Measurements from ENCODE around the gene GRID2.

GRID2 gene

DNA sequence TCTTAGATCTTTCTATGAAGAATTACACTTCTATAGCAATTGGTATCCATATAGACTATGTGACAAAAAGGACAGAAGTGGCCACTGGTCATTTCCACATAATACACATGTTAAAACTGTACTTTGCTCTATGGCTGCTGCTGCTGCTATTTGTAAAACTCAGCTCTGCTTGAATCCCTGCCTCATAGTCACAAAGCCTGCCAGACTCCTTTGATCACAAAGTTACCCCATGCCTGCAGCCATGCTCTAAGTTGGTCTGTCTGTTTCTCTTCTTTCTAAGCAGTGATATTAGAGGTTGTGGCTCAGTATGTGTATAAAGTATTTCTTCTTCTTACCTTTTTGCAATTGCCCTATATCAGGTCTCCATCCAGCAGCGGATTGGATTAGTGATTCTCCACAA, 210.9 kb downstream of the GRID2 start:
- no peak for DNase-seq (ENCODE audit: extremely low spot score, insufficient read length, low read depth)
- no peak for FAIRE-seq

DNA sequence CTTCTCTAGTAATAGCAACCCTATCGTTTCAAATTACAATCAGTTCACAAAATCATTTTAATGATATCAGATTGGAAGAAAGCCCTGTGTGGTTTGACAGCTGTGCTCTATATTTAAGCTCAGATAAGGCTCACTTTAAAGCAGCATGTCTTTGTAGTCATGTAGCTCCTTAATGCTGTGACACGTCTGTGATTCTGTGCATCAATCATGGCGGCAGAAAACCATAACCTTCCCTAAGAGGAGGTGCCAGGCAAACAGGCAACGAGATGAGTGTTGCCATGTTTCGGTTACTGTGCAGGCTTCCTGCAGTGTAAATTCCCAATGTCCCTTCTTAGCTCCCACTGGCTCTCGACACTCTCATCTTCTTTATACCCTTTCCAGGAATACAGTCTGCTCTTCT, 212.7 kb downstream of the GRID2 start:
- FAIRE-seq = no peak

DNA sequence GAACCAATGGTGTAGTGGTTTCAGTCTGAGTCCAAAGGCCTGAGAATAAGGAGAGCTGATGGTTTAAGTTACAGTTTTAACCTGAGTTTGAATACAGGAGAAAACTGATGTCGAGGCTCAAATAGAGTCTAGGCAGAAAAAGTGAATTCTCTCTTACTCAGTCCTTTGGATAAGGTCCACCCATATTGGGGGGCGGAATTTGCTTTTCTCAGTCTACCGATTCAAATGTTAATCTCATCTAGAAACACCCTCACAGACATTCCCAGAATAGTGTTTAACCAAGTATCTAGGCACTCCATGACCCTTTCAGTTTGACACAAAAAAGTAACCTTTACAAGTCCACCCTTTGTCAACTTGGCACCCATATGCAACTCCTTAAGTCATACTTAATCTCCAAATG, 216.0 kb downstream of the GRID2 start:
- DNase-seq (ENCODE audit: extremely low spot score, insufficient read length, low read depth) = no peak
- FAIRE-seq = no peak

More for the DNA sequence above, 212.7 kb downstream of the GRID2 start:
- DNase-seq (ENCODE audit: extremely low spot score, insufficient read length, low read depth) = no peak

DNA sequence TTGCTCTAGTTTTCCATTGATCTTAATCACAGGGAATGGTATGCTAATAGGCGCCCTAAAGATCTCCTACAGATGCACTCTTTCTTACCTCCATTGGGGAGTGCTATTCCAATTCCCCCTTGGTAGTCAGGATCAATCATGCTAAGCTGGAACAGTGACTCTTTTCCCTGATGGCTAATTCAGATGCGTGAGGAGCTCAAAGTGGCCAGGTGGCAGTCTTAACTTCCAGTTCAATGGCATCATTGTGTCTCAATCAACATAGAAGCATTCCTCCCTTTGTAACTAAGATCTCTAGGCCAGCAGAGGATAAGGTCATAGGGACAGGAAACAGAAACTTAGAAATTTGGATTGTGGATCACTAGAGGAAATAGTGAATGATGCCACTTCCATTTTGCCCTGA, 216.8 kb downstream of the GRID2 start:
- FAIRE-seq = no peak

DNA sequence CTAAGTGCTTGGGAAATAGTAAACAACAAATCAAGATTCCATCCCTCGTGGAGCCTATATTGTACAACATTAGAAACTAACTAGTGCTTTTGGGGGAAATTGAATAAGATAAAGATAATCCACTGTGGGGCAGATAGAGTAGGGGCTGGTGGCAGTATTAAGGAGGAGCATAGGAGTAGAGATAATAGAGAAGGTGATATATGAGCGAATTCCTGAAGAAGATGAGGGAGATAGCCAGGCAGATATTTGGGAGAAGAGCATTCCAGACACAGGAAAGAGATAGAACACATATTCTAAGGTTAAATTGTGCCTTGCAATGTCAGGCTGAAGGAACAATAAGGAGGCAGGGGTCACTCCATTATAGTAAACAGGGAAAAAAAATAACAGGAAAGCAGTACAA, 218.2 kb downstream of the GRID2 start:
- DNase-seq (ENCODE audit: extremely low spot score, insufficient read length, low read depth) (no peak), FAIRE-seq (no peak)

More for the DNA sequence above, 216.8 kb downstream of the GRID2 start:
- no peak for DNase-seq (ENCODE audit: extremely low spot score, insufficient read length, low read depth)

DNA sequence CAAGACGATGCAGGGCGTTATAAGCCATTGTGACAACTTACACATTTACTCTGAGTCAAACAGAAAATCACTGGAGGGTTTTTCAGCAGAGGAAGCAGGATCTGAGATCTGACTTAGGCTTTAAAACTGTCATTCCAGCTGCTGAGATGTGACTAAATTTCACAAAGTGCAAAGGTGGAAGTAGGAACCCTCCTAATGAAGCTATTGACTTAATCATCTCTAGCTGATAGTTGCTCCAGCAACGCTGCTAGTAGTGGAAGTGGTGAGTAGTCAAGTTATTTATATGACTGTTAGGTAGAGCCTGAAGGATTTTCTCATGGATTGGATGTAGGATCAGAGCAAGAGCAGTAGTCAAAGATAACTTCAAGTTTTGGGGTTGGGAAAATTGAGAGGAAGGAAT, 218.6 kb downstream of the GRID2 start:
- FAIRE-seq = no peak
- DNase-seq (ENCODE audit: extremely low spot score, insufficient read length, low read depth) = no peak

DNA sequence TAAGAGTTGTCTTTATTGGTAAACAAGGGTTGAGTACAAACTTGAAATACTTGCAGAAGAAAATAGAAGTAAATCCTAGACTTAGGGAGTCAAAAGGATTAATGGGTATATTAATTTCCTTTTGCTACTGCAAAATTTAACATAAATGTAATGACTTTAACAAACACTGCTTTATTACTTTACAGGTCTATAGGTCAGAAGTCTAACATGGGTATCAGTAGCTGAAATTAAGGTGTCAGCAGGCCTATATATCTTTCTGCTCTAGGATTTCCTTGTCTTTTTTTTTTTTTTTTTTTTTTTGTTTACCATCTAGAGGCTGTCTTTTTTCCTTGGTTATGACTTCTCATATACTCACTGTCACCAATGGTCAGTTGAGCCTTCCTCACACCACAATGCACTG, 220.4 kb downstream of the GRID2 start:
- DNase-seq (ENCODE audit: extremely low spot score, insufficient read length, low read depth) = no peak
- FAIRE-seq = no peak

DNA sequence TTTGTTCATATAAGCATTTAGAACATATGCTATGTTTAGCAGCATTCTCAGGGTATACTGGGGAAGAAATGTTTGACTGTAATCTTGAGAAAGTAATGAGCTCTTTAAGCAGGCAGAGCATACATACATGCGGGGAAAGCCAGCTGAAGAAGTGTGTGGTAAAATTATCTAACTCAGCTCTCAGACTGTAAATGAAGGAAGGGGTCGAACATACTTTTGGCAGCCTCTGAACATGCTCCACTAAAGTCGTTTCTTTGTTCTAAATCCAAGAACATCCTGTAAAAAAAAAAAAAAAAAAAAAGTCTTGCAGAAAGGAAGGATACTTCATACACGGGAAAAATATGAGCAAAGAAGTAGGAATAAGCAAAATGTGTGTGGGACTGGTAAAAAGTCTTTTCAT, 224.8 kb downstream of the GRID2 start:
- FAIRE-seq (no peak), DNase-seq (ENCODE audit: extremely low spot score, insufficient read length, low read depth) (no peak)

DNA sequence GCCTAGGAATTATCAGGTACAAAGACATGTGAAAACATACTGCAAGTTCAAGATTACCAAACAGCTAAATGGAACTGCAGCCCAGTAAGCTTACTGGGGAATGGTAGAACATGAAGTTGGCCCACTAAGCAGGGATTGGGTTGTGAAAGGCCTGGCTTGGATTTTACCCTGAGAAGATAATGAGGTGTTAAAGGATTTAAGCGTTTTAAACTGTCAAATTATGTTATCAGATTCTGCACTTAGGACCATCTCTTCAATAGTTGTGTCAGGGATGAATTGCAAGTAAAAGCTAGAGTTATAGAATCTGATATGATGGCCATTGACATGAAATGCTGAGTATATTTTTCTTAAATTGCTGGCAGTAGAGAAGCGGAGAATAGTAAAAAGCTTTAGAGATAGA, 225.7 kb downstream of the GRID2 start:
- FAIRE-seq = no peak
- DNase-seq (ENCODE audit: extremely low spot score, insufficient read length, low read depth) = no peak

DNA sequence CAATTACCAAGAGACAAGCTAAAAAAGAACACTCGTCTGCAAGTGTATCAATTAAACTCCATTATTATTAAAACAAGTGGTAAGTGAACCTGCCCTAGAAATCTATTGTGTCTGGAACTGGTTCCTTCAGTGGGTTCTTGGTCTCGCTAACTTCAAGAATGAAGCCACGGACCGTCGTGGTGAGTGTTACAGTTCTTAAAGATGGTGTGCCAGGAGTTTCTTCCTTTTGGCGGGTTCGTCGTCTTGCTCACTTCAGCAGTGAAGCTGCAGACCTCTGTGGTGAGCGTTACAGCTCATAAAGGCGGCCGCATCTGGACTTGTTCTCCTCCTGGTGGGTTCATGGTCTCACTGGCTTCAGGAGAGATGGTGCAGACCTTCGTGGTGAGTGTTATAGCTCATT, 231.8 kb downstream of the GRID2 start:
- DNase-seq (ENCODE audit: extremely low spot score, insufficient read length, low read depth) (no peak), FAIRE-seq (no peak)

DNA sequence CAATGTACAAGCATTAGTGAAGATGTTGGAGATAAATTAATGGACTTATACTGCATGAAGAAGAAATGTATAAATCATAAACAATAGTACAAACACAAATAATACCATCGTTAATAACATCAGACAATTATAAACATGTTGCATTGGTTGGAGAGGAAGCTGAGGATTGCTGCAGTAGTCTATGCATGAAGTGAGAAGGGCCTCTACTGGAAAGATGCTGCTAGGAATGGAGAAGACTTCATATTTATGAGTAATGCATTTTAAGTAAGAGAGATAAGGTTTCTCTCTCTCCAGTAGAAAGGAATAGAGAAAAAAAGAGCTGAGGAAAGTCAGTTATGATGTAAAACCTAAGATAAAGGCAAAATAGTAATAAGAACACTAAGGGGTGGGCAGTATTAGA, 247.8 kb downstream of the GRID2 start:
- DNase-seq (ENCODE audit: extremely low spot score, insufficient read length, low read depth) (no peak), FAIRE-seq (no peak)

DNA sequence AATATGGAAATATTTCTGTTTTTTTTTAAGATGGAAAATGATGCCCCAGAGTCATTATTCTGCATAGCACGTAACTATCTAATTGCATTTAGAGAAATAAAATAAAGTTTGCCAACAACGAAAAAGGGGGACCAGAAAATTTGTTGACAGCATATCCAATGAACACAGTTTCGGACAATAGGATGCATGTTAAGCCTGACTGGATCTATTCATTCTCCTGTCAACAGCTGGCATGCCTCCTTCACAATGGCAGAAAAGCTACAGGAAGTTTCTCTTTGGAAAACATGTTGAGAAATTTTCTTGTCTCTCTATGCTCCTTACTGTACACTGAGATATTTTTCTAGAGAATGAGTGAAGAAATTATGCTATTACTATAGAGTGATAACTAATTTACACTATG, 262.5 kb downstream of the GRID2 start:
- DNase-seq (ENCODE audit: extremely low spot score, insufficient read length, low read depth) = no peak
- no peak for FAIRE-seq

DNA sequence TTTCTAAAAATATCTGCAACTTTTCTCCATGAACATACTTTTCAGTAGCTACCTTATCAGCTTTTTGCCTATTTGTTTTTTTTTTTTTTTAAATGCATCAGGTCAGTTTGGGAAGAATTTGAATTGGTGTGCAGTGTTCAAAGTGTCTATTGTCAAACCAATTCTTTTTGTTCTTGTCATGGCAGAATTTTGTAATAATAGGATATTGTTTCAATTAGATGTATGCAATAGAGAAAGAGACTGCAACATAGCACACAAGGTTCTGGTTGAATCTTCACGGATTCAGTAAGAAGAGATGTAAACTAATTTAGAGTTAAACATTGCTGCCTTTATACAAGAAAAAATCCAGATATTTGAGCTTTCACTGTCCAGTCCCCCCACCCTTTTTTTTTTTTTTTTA, 277.1 kb downstream of the GRID2 start:
- FAIRE-seq = no peak
- no peak for DNase-seq (ENCODE audit: extremely low spot score, insufficient read length, low read depth)

DNA sequence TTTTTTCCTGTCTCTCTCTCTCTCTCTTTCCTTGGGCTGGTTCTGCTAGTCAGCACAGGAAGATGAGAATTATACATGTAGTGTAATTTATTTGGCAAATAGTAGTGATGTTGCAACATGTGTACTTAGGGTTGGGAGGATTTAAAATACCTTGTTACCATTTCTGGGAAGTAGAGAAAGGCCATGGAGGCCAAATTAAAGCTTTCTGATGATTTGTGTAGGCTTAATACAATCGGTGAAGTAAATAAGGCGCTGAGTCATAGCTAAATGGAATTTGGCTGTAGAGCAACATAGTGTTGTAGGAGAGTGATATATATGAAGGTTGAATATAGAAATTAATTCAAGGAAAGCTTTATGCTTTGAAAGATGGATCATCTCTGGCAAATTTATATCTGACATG, 295.3 kb downstream of the GRID2 start:
- no peak for DNase-seq (ENCODE audit: extremely low spot score, insufficient read length, low read depth)
- no peak for FAIRE-seq

DNA sequence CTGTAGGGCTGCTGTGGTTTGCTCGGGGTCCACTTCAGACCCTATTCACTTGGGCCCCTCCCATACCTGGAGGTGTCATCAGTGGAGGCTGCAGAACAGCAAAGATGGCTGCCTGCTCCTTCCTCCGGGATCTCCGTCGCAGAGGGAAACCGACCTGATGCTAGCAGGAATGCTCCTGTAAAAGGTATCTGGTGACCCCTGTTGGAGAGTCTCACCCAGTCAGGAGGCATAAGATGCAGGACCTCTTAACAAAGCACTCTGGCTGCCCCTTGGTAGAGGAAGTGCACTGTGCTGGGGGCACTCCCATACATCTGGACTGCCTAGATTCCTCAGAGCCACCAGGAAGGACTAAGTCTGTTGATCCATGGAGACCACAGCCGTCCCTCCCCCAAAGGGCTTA, 296.9 kb downstream of the GRID2 start:
- FAIRE-seq (no peak), DNase-seq (ENCODE audit: extremely low spot score, insufficient read length, low read depth) (no peak)

DNA sequence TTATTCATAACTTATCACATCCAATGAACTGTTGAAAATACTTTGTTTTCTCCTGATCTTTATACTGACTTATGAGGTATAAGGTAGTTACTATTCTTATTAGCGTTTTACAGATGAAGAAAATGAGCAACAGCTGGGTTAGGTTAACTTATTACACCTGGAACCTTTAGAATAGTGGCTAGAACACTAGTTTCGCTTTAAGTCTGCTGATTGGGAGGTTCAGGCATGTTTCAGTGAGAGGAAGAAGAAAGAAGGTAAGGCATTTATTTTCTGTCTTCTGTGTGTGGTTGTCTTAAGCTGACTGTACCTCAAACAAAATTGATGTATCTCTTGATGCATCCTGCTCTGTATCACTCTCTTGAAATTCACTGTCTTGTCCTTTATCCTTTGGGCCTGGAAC, 302.5 kb downstream of the GRID2 start:
- DNase-seq (ENCODE audit: extremely low spot score, insufficient read length, low read depth) = no peak
- FAIRE-seq = no peak

DNA sequence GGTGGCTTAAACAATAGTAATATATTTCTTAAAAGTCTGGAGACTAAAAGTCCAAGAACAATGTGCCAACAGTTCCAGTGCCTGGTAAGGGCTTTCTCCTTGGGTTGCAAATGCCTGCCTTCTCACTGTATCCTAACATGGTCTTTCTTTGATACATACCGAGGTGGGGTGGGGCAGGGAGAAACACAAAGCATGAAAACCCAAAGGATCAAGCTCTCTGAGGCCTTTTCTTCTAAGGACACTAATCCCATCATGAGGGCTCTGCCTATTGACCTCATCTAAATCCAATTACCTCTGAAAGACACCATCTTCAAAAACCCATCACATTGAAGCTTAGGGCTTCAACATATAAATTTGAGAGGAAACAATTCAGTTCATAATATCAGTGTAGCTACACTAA, 311.3 kb downstream of the GRID2 start:
- DNase-seq (ENCODE audit: extremely low spot score, insufficient read length, low read depth) (no peak), FAIRE-seq (no peak)

DNA sequence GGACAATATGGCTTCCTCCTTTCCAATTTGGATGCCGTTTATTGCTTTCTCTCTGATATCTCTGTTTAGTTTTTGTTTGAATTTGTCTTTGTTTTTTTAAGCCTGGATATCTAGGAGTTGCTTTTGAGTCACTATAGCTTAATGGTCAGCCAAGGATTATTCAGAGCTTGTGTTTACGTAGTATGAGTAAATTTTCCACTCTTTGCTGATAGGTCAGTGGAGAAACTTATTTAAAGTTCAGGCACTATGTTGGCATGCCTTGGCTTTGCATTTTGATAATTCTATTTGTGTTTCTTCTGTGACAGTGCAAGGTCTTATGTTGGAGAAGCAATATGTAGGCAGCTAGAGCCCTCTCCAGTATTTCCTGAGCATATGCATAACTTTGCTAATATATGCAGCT, 315.2 kb downstream of the GRID2 start:
- FAIRE-seq (no peak), DNase-seq (ENCODE audit: extremely low spot score, insufficient read length, low read depth) (no peak)

DNA sequence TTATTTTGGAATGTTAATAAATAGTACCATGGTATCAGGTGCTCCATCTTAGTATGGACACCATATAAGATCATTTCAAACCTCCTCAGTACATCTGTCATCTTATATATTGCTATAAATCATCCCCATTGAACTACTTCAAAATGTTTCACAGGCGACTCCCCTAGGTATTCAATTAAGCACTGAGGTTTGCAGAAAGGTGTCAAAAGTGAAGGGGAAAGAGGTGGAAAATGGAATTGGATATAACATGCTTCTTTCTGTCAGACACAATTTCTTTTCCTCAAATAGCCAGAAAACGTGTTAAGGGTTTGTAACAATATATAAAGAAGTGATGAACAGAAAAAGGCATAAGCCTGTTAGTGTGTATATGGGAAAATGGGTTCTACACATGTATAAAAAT, 325.5 kb downstream of the GRID2 start:
- DNase-seq (ENCODE audit: extremely low spot score, insufficient read length, low read depth) (no peak), FAIRE-seq (no peak)

DNA sequence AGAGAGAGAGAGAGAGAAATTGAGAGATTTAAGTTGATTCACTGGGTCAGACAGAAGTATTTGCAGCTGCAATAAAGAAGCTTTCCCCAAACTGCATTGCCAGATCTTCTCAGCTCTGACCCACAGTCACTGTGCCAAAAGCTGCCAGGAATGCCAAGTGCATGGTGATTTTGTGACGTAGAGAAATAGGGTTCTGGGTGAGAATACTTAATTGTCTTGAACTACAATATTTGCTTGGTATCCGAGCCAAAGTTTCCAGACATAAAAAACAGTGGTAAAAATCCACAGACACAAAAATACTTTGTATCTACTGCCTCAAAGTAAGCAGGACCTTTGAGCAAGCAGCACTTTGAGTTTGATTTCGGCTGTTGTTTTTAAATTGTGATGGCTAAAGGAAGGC, 331.1 kb downstream of the GRID2 start:
- no peak for DNase-seq (ENCODE audit: extremely low spot score, insufficient read length, low read depth)
- no peak for FAIRE-seq

DNA sequence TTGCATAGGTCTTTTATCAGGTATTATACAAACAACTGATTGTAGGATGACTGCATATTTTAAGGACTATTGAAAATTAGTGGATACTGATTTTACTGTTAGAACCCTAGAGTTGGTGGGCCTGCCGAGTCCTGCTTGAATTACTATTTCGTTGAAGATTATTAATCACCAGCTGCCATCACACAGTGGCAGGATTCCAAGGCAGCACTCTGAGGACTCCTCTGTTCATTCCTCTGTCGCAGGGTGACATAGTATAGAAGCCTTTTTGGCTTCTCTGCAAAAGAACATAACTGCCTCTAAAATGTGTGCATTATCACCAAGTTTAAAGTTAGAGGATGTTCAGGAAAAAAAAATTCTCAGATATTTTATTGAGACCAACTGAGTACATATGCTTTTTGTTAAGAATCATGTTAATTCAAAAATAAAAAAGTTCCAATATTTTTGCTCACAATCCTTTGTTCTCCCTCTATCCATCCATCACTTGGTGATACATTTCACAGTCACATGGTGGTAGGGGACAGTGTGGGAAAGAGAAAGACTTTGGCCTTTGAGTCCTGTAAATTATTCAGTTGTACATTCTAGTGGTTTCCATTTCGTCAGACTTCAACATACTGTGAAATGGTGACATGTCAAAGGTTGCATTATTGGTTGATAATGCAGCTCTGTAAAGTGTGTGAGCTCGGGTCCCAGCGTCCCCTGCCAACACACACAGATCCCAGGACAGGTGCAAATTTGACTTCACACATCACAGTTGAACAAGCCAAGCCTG, 332.5 kb downstream of the GRID2 start:
- FAIRE-seq = no peak
- DNase-seq (ENCODE audit: extremely low spot score, insufficient read length, low read depth) = no peak

DNA sequence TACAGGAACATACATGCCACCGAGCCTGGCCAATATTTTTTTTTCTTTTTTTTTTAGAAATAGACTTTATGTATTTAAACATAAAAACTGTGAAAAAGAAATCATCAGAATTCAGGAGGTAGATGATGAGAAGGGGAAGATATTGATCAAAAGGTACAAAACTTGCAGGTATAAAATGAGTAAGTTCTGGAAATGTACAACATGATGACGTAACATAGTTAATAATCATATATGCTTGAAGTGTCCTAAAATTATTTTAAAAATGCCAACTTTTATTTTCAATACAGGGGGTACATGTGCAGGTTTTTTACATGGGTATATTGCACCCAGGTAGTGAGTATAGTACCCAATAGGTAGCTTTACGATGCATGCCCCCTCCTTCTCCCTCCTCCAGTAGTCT, 337.6 kb downstream of the GRID2 start:
- no peak for DNase-seq (ENCODE audit: extremely low spot score, insufficient read length, low read depth)
- FAIRE-seq = no peak

Measured in GM18507 (cell line).